CD14-positive monocyte (primary cell): ENCODE results near the gene VAT1L. TPM values are rescaled to one million over a fixed set of nuclear protein-coding genes. Genes with fewer than 3 reads are reported as not detected.

ENCODE experiments used
- DNase-seq, 3 donors: peaks; one replicate each; pipeline ENCODE4 v3.0.0-alpha.2; 2011 to 2022
- H2AFZ ChIP-seq: 2 replicates; pipeline ENCODE4 v1.6.0; 2012; ENCODE audit warnings: mild to moderate bottlenecking, low read depth, low read length, inconsistent platforms; ENCODE audit not compliant: insufficient read depth, poor library complexity, severe bottlenecking
- H3K27ac ChIP-seq, 2 donors: 1 replicate in 1 of 2; 2 replicates in 1 of 2; pipeline ENCODE4 v1.5.1; 2012 to 2013; ENCODE audit warnings: low read length in 2 of 2, control low read depth in 1 of 2, inconsistent platforms in 1 of 2, low read depth in 1 of 2, mild to moderate bottlenecking in 1 of 2
- H3K27me3 ChIP-seq, 2 donors: one replicate each; pipeline versions ENCODE4 v1.6.0 to v1.6.1; 2011 to 2013; ENCODE audit warnings: low read length in 2 of 2; ENCODE audit not compliant: control insufficient read depth in 2 of 2, insufficient read depth in 2 of 2
- H3K36me3 ChIP-seq, 2 donors: replicated peaks in 1 of 2; 1 replicate in 1 of 2; 2 replicates in 1 of 2; pipeline versions ENCODE4 v1.5.1 to v1.6.1; 2012 to 2013; ENCODE audit warnings: low read length in 2 of 2, control low read depth in 1 of 2, inconsistent platforms in 1 of 2, mild to moderate bottlenecking in 1 of 2; ENCODE audit not compliant: insufficient read depth in 2 of 2, control insufficient read depth in 1 of 2
- H3K4me1 ChIP-seq, 2 donors: 1 replicate in 1 of 2; 2 replicates in 1 of 2; pipeline versions ENCODE4 v1.5.1 to v1.6.1; 2012 to 2013; ENCODE audit warnings: low read length in 2 of 2, control low read depth in 1 of 2, inconsistent platforms in 1 of 2, mild to moderate bottlenecking in 1 of 2, moderate library complexity in 1 of 2; ENCODE audit not compliant: insufficient read depth in 2 of 2, control insufficient read depth in 1 of 2
- H3K4me2 ChIP-seq: replicated peaks from 2 replicates; pipeline ENCODE3; 2012; ENCODE audit warnings: low read length, moderate library complexity, mild to moderate bottlenecking; ENCODE audit not compliant: poor library complexity, severe bottlenecking; ENCODE audit errors: extremely low read depth
- H3K4me3 ChIP-seq, 3 experiments: fragments of 200-600 bp in 1 of 3; sonication (generic) in 1 of 3; replicated peaks in 1 of 3; 1 replicate in 2 of 3; 2 replicates in 1 of 3; pipeline ENCODE4 v1.5.1; 2011 to 2013; ENCODE audit warnings: low read length in 3 of 3, mild to moderate bottlenecking in 3 of 3, control low read depth in 2 of 3, low read depth in 2 of 3, inconsistent platforms in 1 of 3, moderate library complexity in 1 of 3
- H3K79me2 ChIP-seq: 2 replicates; pipeline ENCODE4 v1.6.0; 2012; ENCODE audit warnings: mild to moderate bottlenecking, control low read depth, inconsistent platforms, low read length, moderate library complexity; ENCODE audit not compliant: insufficient read depth
- H3K9ac ChIP-seq: 2 replicates; pipeline ENCODE4 v1.6.0; 2017; ENCODE audit warnings: low read length, mild to moderate bottlenecking; ENCODE audit not compliant: insufficient read depth, poor library complexity, severe bottlenecking
- H3K9me3 ChIP-seq, 2 donors: replicated peaks in 1 of 2; 1 replicate in 1 of 2; 2 replicates in 1 of 2; pipeline versions ENCODE4 v1.5.1 to v1.6.1; 2012 to 2013; ENCODE audit warnings: low read length in 2 of 2, control low read depth in 1 of 2; ENCODE audit not compliant: control insufficient read depth in 1 of 2, insufficient read depth in 1 of 2
- H4K20me1 ChIP-seq: 2 replicates; pipeline ENCODE4 v1.6.0; 2012; ENCODE audit warnings: mild to moderate bottlenecking, low read length, control low read depth, moderate library complexity; ENCODE audit not compliant: insufficient read depth
- H3K27ac Mint-ChIP-seq, 7 donors: one replicate each; pipeline ENCODE4 v1.8.0; 2020; ENCODE audit warnings: mild to moderate bottlenecking in 7 of 7, mixed read lengths in 7 of 7, moderate library complexity in 6 of 7, inconsistent platforms in 2 of 7
- H3K27me3 Mint-ChIP-seq, 3 donors: one replicate each; pipeline ENCODE4 v1.8.0; 2021 to 2022; ENCODE audit warnings: low read depth in 3 of 3, mild to moderate bottlenecking in 3 of 3, mixed read lengths in 3 of 3, moderate library complexity in 3 of 3, inconsistent platforms in 1 of 3
- H3K36me3 Mint-ChIP-seq, 2 donors: one replicate each; pipeline ENCODE4 v1.8.0; 2020; ENCODE audit warnings: mixed read lengths in 2 of 2, inconsistent platforms in 1 of 2, mild to moderate bottlenecking in 1 of 2
- H3K4me1 Mint-ChIP-seq: one replicate; pipeline ENCODE4 v1.8.0; 2020; ENCODE audit warnings: mild to moderate bottlenecking, mixed read lengths
- H3K4me3 Mint-ChIP-seq, 2 donors: one replicate each; pipeline ENCODE4 v1.8.0; 2020; ENCODE audit warnings: mild to moderate bottlenecking in 2 of 2, mixed read lengths in 2 of 2, moderate library complexity in 1 of 2
- H3K9me3 Mint-ChIP-seq, 7 donors: one replicate each; pipeline ENCODE4 v1.8.0; 2020 to 2022; ENCODE audit warnings: mixed read lengths in 7 of 7, mild to moderate bottlenecking in 6 of 7, moderate library complexity in 6 of 7, inconsistent platforms in 2 of 7
- CTCF ChIP-seq: fragments of 200-600 bp; IDR thresholded peaks from one replicate; pipeline ENCODE4 v1.8.0; 2022; ENCODE audit warnings: antibody characterized with exemption, mild to moderate bottlenecking
- WGBS: methylation state at CpG from one replicate; pipeline ENCODE4 v1.1.5; 2013; ENCODE audit warnings: missing lambda C conversion rate; ENCODE audit not compliant: insufficient coverage; 5-methylcytosine and 5-hydroxymethylcytosine counted together
- intact Hi-C, 2 donors: fragments of 100-400 bp; cut with micrococcal nuclease; formaldehyde crosslinking; loops; one replicate each; pipeline versions ENCODE4 v1.15.0 to v1.15.1; 2023
- polyA plus RNA-seq, 3 donors: library from polyadenylated mRNA; depleted of rRNA in 1 of 3; unstranded in 2 of 3; stranded (reverse) in 1 of 3; fragments of 300-500 nt in 2 of 3; fragments of >200 nt in 1 of 3; fragmentation: Illumina TruSeq in 2 of 3; gene quantifications; 1 replicate in 2 of 3; 2 replicates in 1 of 3; pipeline ENCODE4 v1.2.3, GENCODE V29; 2012 to 2021

The VAT1L gene
- polyA plus RNA-seq, 3 donors: not detected

- Histone ChIP-seq H3K27ac (no peak overlapping the region), H2AFZ (no peak overlapping the region), H3K4me2 (no peak overlapping the region), H3K36me3 (no peaks in the 10 kb centered on the region), H3K27me3 (no peaks in the 10 kb centered on the region), H3K4me1 (no peaks in the 10 kb centered on the region), H4K20me1 (no peaks in the 10 kb centered on the region), H3K9me3 (no peaks in the 10 kb centered on the region), H3K79me2 (no peaks in the 10 kb centered on the region), H3K9ac (no peak overlapping the region), H3K4me3 (no peak overlapping the region)
- Mint-ChIP-seq H3K27ac (no peak overlapping the region), H3K36me3 (no peaks in the 10 kb centered on the region), H3K9me3 (no peaks in the 10 kb centered on the region), H3K27me3 (peaks cover 2 to 6% (median 5%) of the 10 kb centered on the region in 3 donors), H3K4me3 (no peak overlapping the region), H3K4me1 (no peaks in the 10 kb centered on the region)
- no peak for TF ChIP-seq CTCF
- 82% methylated on average over 5 of the region's 5 CpGs for WGBS
- intact Hi-C loops: no loop called here
- DNase-seq: no peak
Observed at GRCh38 chr16:77822661-77823060, 34.3 kb downstream of the VAT1L start.

DNA sequence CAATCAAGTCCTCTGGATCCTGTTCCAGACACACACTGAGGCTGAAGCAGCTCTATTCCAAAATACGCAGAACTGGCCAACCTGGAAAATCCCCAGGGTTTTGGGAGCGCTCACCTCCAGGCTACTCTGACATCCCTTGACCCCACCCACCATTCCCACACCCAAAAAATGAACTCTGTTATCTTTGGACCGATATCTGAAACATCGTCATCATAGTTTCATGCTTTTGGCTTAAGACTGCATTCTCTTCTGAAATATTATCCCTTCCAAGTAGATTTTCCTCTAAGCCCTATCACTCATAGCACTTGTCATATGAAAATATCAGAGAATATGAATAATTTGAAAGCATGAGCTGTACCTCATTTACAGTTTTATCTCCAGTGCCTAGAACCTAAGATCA lies 34.7 kb downstream of the VAT1L start:
- 100% methylated on average over 2 of the region's 4 CpGs for WGBS
- no peaks in the 10 kb centered on the region for H3K4me1 Mint-ChIP-seq
- intact Hi-C loops: no loop called here
- H3K9me3 Mint-ChIP-seq: no peaks in the 10 kb centered on the region
- Histone ChIP-seq H3K27ac (no peak overlapping the region), H4K20me1 (no peaks in the 10 kb centered on the region), H3K4me2 (no peak overlapping the region), H3K79me2 (no peaks in the 10 kb centered on the region), H3K27me3 (no peaks in the 10 kb centered on the region), H3K4me3 (no peak overlapping the region), H3K4me1 (no peaks in the 10 kb centered on the region), H3K36me3 (no peaks in the 10 kb centered on the region), H3K9ac (no peak overlapping the region), H3K9me3 (no peaks in the 10 kb centered on the region), H2AFZ (no peak overlapping the region)
- H3K4me3 Mint-ChIP-seq: no peak overlapping the region
- TF ChIP-seq CTCF: no peak
- DNase-seq: no peak
- H3K36me3 Mint-ChIP-seq: no peaks in the 10 kb centered on the region
- H3K27ac Mint-ChIP-seq: no peak overlapping the region
- H3K27me3 Mint-ChIP-seq: peaks cover 2 to 6% (median 5%) of the 10 kb centered on the region in 3 donors
